GM18508 (cell line): Measurements from ENCODE around the gene IFNA1.
"Not testable (repeated sequence)": the region's sequence is repeated elsewhere in the genome, so short reads cannot be mapped to it uniquely, and the experiment has no call there.

ENCODE experiments used
- ATAC-seq: cut with Tn5 transposase; IDR thresholded peaks from one replicate; pipeline ENCODE4 v1.9.1; 2021; ENCODE audit warnings: moderate number of reproducible peaks; ENCODE audit not compliant: insufficient read depth, unreplicated experiment

The IFNA1 gene

DNA sequence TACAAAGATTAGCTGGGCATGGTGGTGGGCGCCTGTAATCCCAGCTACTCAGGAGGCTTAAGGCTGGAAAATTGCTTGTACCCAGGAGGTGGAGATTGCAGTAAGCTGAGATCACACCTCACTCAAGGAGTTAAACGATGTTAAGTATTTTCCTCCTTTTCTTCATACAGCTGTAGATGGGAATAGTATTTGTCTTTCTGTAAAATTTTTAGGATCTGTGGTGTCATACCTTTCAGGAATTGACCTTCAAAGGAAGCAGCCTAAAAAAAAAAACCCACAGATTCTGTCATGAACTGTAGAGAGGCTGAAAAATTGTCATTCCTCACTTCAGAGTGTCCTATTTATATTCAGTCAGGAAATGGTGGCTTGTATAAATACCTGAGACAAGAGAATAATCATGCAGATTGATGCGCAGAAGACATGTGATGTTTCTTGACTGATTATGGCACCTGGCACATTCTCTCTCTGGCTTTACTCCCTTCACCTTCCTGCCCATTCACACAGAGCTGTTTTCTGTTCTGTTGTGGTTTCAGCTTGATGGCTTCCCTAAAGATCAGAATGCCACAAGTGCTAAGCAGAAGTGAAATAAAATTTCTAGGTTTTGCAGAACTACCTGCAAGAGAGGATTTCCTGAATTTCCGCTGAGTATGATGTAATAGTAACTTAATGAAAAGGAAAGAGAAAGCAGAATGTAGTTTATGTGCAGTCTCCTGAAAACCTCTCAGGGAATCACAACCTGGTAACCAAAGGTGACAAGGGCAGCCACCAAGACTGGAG lies 3.8 kb downstream of the IFNA1 start:
- ATAC-seq: peak; percentile 88

DNA sequence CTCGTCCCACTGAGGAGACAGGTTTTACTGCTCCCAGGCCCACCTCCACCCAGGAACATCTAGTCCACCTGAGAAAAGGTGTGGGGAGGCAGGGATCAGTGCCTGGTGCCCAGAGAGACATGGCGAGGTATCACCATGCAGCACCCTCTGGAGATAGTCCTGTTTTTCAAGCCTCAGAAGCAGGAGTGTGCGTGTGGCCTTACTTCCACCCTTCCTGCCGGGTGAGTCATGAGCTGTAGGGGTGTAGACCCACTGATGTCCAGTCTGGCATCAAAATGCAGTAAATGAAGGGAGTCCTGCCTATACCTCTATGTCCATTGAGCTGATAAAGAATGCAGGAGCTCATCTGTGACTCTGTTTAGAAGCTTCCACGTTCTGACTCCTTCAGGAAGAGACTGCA lies 9.1 kb downstream of the IFNA1 start:
- not testable (repeated sequence) for ATAC-seq

- no peak for ATAC-seq
These were observed 10.6 kb downstream of the IFNA1 start for GRCh38 chr9:21450733-21451394.

DNA sequence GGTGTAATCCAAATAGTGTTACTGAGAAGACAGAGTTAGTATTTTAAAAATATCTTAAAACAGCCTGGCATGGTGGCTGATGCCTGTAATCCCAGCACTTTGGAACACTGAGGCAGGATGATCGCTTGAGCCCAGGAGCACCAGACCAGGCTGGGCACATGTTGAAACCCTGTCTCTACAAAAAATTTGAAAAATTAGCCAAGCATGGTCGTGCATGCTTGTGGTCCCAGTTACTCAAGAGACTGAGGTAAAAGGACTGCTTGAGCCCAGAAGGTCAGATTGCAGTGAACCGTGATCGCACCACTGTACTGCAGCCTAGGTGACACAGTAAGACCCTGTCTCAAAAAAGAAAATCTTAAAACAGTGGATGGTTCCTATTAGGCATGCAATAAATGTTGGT lies 12.4 kb downstream of the IFNA1 start:
- ATAC-seq: no peak

DNA sequence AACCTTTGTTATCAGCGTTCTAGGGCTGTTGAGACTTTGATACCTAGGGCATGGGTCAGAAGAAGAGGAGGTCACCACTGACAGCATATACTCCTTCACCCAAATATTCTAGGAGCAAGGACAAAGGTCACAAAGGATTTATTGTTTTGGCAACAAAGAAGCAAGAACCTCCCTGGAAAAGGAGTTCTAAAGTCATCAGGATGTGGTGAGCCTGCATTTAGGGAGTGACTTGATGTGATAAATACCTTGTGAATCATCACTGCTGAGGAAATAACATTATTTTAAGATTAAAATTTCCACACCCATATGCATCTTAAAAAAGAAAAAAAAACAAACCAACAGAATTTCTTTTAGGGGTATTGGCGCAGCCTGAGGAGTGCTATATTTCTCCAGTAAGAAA lies 13.9 kb downstream of the IFNA1 start:
- ATAC-seq: no peak

- ATAC-seq: peak; percentile 58
These were observed 15.1 kb downstream of the IFNA1 start for GRCh38 chr9:21455320-21455719.

GRCh38 chr9:21461377-21461776 lies 21.1 kb downstream of the IFNA1 start:
- ATAC-seq: no peak

DNA sequence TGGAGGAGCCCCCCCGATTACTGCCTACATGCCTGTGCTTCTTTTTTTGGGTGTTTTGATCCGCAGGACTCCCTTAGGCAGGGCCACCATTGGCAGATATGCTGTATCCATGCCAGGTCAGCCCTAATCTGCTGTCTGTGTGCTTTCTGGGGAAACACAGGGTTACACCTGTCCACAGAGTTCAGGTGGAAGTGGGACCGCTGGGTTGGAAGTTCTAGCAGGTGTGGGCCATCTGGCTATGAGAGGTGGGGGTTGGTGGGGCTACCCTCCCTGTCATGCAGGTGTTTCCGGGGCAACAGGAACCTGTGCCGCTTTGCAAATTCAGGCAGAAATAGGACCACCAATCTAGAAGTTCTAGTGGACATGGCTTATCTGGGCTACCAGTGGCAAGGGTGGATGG lies 24.9 kb downstream of the IFNA1 start:
- no peak for ATAC-seq

DNA sequence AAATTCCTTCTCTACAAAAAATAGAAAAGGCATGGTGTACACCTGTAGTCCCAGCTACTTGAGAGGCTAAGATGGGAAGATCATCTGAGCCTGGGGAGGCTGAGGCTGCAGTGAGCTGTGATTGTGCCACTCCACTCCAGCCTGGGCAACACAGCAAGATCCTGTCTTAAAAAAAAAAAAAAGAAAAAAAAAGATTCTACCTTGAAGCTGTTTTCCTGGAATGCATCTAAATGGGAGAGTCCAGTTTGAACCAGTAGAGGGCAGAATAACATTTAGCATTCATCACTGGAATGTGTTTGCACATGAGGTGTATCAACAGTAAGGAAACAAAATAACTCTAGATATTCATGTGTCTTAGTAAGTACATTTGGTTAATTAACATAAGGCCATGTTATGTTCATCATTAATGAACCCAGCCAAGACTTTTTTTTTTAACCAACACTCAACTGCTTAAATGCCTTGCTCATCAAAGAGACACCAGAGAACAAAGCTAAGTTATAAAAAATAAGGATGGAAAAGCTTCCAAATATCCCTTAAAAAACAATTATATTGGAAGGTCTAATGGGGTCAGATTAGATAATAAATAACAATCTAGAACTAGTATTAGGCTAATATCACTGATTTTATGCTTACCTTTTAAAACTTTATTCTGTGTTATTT lies 25.8 kb downstream of the IFNA1 start:
- ATAC-seq: peak; percentile 61

DNA sequence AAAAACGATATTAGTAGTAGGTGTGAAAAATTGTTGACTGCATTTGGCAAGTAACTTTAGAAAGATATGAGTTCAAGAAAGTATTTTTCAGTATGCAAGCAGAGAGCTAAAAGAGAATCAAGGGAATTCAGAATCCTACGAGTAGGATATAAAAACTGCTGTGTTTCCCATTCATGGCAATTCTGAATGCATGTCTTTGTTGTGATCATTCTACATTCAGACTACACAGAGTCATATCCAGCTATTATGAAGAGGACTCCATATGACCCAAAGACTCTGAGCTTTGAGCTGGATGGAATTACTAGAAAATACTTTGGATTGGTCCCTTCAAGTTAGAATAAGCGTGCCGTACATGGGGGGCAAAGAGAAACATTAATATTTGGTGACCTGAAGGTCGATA lies 29.9 kb downstream of the IFNA1 start:
- no peak for ATAC-seq

DNA sequence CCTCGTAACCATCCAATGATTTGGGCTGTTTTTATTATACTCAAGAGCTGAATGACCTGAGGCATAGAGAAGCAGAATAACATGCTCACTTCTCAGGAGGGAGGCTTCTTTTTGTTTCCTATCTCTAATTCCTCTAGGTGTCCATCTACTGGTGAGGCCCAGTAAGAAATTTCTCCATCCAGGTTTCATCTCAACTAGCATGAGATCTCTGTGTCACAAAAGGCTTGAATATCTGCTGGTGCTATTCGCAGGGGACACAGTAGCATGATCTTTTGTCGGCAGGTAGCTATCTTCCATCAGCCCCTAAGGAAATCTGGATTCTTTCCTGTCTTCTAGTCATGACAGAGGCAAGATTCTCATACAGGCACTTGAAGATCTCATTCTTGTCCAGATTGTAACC lies 33.0 kb downstream of the IFNA1 start:
- no peak for ATAC-seq

GRCh38 chr9:21477466-21477865 lies 37.2 kb downstream of the IFNA1 start:
- no peak for ATAC-seq

DNA sequence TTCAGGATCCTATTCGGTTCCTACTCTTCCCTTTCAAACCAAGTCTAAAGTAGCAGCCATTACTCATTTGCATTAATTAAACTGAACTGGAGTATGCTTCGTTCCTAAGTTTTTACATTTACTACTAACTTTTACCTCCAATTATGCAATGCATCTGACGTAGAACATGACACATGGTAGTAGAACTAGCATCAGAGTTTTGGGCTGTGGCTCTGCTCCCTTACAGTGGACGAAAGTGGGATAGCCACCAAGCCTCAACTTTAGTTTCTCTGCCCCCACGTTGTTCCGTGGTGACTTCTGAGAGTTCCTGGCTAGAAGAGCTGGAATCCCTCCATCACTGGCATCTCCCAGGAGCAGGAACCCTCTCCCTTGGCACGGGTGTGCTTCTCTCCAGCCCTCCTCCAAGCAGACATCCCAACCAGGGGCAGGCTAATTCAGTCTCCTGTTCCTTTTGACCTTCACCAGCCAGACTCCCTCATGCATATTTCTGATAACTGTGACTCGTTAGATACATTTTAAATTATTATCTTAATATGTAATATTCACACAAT lies 39.0 kb downstream of the IFNA1 start:
- no peak for ATAC-seq

- ATAC-seq: no peak
These were observed 41.3 kb downstream of the IFNA1 start for GRCh38 chr9:21481470-21482056.

- no peak for ATAC-seq
These were observed 42.0 kb downstream of the IFNA1 start, which contains the start of gene IFNE for GRCh38 chr9:21482213-21482612. IFNE (minus strand) TSS chr9:21482313; CDS start chr9:21481694, 619 bp downstream.
